Ishikawa (cell line): ENCODE data around the gene FSCN2.

ENCODE experiments used
- RAD21 ChIP-seq: IDR thresholded peaks from 2 replicates; pipeline ENCODE4 v1.6.1; 2012; ENCODE audit warnings: low read depth
- REST ChIP-seq: IDR thresholded peaks from 2 replicates; pipeline ENCODE4 v1.6.1; 2012; ENCODE audit warnings: low read depth, mild to moderate bottlenecking
- TEAD4 ChIP-seq: IDR thresholded peaks from 2 replicates; pipeline ENCODE4 v1.6.1; 2012
- YY1 ChIP-seq: IDR thresholded peaks from 2 replicates; pipeline ENCODE4 v1.6.1; 2012; ENCODE audit warnings: low read depth

GRCh38 chr17:81535480-81536298 lies 7.5 kb downstream of the FSCN2 start:
- no peak for TF ChIP-seq YY1
- TF ChIP-seq TEAD4, result no peak
- TF ChIP-seq REST, result no peak
- TF ChIP-seq RAD21, result no peak
